Middle frontal gyrus (tissue), 1 donor: ENCODE results near the gene GXYLT1.
"Not testable (repeated sequence)": the region's sequence is repeated elsewhere in the genome, so short reads cannot be mapped to it uniquely, and the experiment has no call there.

Experiments
- DNase-seq: peaks from one replicate; pipeline ENCODE4 v3.0.0-alpha.2; 2015; ENCODE audit warnings: low spot score; ENCODE audit errors: extremely low spot score

GXYLT1 gene

GRCh38 chr12:42099433-42099832 lies 45.2 kb downstream of the GXYLT1 start:
- no peak for DNase-seq

GRCh38 chr12:42097971-42098370 lies 46.7 kb downstream of the GXYLT1 start:
- no peak for DNase-seq

GRCh38 chr12:42094277-42094676 lies 50.4 kb downstream of the GXYLT1 start:
- DNase-seq: no peak

GRCh38 chr12:42091769-42092168 lies 52.9 kb downstream of the GXYLT1 start:
- no peak for DNase-seq

- DNase-seq: no peak
Observed at GRCh38 chr12:42090899-42091298, 53.8 kb downstream of the GXYLT1 start.

GRCh38 chr12:42086031-42086430 lies 58.6 kb downstream of the GXYLT1 start:
- DNase-seq: no peak

- DNase-seq: no peak
Observed at GRCh38 chr12:42085594-42085993, 59.1 kb downstream of the GXYLT1 start.

GRCh38 chr12:42084522-42084921 lies 60.2 kb downstream of the GXYLT1 start:
- no peak for DNase-seq

GRCh38 chr12:42076976-42077375 lies 67.7 kb downstream of the GXYLT1 start:
- DNase-seq: no peak

GRCh38 chr12:42070036-42070435 lies 74.6 kb downstream of the GXYLT1 start:
- DNase-seq: peak; percentile 8

- DNase-seq: no peak
Observed at GRCh38 chr12:42059127-42059526, 85.5 kb downstream of the GXYLT1 start.

- no peak for DNase-seq
Observed at GRCh38 chr12:42056130-42056529, 88.5 kb downstream of the GXYLT1 start.

GRCh38 chr12:42053456-42053855 lies 91.2 kb downstream of the GXYLT1 start:
- DNase-seq: no peak

- DNase-seq: not testable (repeated sequence)
Observed at GRCh38 chr12:42048980-42049379, 95.7 kb downstream of the GXYLT1 start.

GRCh38 chr12:42039577-42039976 lies 105.1 kb downstream of the GXYLT1 start:
- no peak for DNase-seq

GRCh38 chr12:42039176-42039575 lies 105.5 kb downstream of the GXYLT1 start:
- DNase-seq: no peak

GRCh38 chr12:42031847-42032564 lies 112.7 kb downstream of the GXYLT1 start:
- no peak for DNase-seq
